ENCODE measurements around the gene MMD2.
"Not testable (repeated sequence)": the region's sequence is repeated elsewhere in the genome, so short reads cannot be mapped to it uniquely, and the experiment has no call there.

The MMD2 gene

GRCh38 chr7:4904346-4904745 is 54.6 kb downstream of the MMD2 start:
- TF ChIP-seq, protein P1, sequence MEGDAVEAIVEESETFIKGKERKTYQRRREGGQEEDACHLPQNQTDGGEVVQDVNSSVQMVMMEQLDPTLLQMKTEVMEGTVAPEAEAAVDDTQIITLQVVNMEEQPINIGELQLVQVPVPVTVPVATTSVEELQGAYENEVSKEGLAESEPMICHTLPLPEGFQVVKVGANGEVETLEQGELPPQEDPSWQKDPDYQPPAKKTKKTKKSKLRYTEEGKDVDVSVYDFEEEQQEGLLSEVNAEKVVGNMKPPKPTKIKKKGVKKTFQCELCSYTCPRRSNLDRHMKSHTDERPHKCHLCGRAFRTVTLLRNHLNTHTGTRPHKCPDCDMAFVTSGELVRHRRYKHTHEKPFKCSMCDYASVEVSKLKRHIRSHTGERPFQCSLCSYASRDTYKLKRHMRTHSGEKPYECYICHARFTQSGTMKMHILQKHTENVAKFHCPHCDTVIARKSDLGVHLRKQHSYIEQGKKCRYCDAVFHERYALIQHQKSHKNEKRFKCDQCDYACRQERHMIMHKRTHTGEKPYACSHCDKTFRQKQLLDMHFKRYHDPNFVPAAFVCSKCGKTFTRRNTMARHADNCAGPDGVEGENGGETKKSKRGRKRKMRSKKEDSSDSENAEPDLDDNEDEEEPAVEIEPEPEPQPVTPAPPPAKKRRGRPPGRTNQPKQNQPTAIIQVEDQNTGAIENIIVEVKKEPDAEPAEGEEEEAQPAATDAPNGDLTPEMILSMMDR (IDR thresholded peaks at IDR 0.05; ENCODE audit: low read depth, low read length, missing control alignments) = no peak
- H3K4me3 ChIP-seq (replicated peaks; ENCODE audit: low read depth, low read length) = no peak overlapping the region
- DNase-seq (ENCODE audit: extremely low read depth, low read depth) = no peak

- DNase-seq (ENCODE audit: extremely low read depth, low read depth) = no peak
- H3K4me3 ChIP-seq (replicated peaks; ENCODE audit: low read depth, low read length) = no peak overlapping the region
- TF ChIP-seq, protein P1 (IDR thresholded peaks at IDR 0.05; ENCODE audit: low read depth, low read length, missing control alignments) = no peak
Observed at GRCh38 chr7:4895766-4896165, 63.2 kb downstream of the MMD2 start.

- TF ChIP-seq, protein P1 (IDR thresholded peaks at IDR 0.05; ENCODE audit: low read depth, low read length, missing control alignments) = no peak
- H3K4me3 ChIP-seq (replicated peaks; ENCODE audit: low read depth, low read length) = no peak overlapping the region
- DNase-seq (ENCODE audit: extremely low read depth, low read depth) = no peak
Observed at GRCh38 chr7:4894482-4894881, 64.5 kb downstream of the MMD2 start.

DNA sequence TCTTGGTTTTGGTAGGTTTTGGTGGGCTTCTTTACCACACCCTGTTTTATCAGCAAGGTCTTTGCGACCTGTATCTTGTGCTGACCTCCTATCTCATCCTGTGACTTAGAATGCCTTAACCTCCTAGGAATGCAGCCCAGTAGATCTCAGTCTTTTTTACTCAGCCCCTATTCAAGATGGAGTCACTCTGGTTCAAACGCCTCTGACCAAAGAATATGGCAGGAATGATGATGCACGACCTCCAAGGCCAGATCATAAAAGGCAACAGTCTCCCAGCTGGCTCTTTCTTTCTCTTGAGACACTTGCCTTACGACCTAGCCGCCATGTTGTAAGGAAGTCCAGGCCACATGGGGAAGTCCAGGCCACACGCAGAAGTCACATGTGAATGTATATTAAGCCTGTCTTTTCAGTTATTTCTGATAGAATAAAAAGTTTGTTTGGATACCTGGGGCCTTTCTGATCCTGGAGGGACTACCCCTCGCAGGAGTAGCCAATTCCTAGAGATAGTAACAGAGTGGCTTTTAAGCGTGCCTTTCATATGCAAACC is 65.0 kb downstream of the MMD2 start:
- DNase-seq (ENCODE audit: extremely low read depth, low read depth) = no peak
- TF ChIP-seq, protein P1 (IDR thresholded peaks at IDR 0.05; ENCODE audit: low read depth, low read length, missing control alignments) = no peak

DNA sequence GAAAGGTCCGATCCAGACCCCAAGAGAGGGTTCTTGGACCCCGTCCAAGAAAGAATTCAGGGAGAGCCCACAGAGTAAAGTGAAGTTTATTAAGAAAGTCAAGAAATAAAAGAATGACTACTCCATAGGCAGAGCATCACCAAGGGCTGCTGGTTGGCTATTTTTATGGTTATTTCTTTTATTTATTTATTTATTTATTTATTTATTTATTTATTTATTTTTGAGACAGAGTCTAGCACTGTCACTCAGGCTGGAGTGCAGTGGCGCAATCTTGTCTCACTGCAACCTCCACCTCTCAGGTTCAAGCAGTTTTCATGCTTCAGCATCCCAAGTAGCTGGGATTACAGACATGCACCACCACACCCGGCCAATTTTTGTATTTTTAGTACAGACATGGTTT is 65.8 kb downstream of the MMD2 start:
- DNase-seq (ENCODE audit: extremely low read depth, low read depth); H3K4me3 ChIP-seq (replicated peaks; ENCODE audit: low read depth, low read length): not testable (repeated sequence)

More for the DNA sequence above, 65.0 kb downstream of the MMD2 start:
- no peak overlapping the region for H3K4me3 ChIP-seq (replicated peaks; ENCODE audit: low read depth, low read length)

GRCh38 chr7:4891522-4891921 is 67.5 kb downstream of the MMD2 start:
- H3K4me3 ChIP-seq (replicated peaks; ENCODE audit: low read depth, low read length); DNase-seq (ENCODE audit: extremely low read depth, low read depth): not testable (repeated sequence)

DNA sequence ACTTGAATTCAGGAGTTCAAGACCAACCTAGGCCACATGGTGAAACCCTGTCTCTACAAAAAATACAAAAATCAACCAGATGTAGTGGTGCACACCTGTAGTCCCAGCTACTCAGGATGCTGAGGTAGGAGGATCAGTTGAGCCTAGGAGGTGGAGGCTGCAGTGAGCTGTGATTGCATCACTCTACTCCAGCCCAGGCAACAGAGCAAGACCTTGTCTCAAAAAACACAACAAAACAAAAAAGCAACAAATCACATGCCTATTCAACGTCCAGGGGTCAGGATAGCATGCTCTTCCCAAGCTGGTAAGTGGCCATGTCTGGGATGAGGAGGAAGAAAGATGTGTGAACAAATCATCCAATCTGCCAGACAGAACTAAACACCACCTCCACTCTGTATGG is 69.3 kb downstream of the MMD2 start:
- DNase-seq (ENCODE audit: extremely low read depth, low read depth) = no peak
- no peak overlapping the region for H3K4me3 ChIP-seq (replicated peaks; ENCODE audit: low read depth, low read length)
- TF ChIP-seq, protein P1 (IDR thresholded peaks at IDR 0.05; ENCODE audit: low read depth, low read length, missing control alignments) = no peak

- no peak for DNase-seq (ENCODE audit: extremely low read depth, low read depth)
- no peak overlapping the region for H3K4me3 ChIP-seq (replicated peaks; ENCODE audit: low read depth, low read length)
- TF ChIP-seq, protein P1 (IDR thresholded peaks at IDR 0.05; ENCODE audit: low read depth, low read length, missing control alignments) = no peak
Observed at GRCh38 chr7:4888161-4888560, 70.8 kb downstream of the MMD2 start.

Data from HFF-Myc (cell line).